ENCODE measurements around the gene GMPPA.

Gene GMPPA

DNA sequence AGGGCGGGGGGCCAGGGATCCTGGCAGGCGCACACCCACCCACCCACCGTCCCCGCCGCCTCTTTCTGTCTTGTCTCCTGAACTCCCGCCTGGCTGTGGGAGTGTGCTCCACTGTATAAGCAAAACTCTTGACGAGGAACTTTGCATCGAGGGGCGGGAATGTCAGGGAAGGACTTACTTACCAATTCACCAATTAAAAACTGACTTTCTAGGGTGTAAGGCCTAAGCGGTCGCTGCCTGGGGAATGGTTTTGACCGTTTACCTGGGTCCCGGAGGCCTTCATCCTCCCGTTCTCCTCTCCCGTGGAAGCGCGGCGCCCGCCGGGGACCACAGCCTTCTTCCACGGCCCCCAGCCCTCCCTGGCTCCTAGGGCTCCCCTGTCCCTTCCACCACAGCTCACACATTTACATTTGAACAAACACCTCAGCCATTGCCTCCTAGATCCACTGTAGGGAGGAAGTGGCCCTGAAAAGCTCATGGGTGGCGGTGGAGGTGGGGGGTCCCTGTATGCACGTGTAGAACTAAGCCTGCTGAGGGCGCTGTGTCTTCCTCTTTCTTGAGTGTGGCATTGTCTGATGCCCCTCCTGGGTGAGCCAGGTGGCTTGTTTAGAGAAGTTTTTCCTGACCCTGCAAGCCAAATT lies 24.5 kb downstream of the GMPPA start:
- ChIA-PET CTCF (interaction anchor here (0.6 to 1.2 kb wide), 2 partner anchors 13 to 132 kb away, joined by 3 read pairs; no protein-coding TSS in a partner anchor), POLR2A (ENCODE audit: low non-redundant PET) (no interaction called here)
- TF ChIP-seq, protein P1, sequence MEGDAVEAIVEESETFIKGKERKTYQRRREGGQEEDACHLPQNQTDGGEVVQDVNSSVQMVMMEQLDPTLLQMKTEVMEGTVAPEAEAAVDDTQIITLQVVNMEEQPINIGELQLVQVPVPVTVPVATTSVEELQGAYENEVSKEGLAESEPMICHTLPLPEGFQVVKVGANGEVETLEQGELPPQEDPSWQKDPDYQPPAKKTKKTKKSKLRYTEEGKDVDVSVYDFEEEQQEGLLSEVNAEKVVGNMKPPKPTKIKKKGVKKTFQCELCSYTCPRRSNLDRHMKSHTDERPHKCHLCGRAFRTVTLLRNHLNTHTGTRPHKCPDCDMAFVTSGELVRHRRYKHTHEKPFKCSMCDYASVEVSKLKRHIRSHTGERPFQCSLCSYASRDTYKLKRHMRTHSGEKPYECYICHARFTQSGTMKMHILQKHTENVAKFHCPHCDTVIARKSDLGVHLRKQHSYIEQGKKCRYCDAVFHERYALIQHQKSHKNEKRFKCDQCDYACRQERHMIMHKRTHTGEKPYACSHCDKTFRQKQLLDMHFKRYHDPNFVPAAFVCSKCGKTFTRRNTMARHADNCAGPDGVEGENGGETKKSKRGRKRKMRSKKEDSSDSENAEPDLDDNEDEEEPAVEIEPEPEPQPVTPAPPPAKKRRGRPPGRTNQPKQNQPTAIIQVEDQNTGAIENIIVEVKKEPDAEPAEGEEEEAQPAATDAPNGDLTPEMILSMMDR (conservative IDR thresholded peaks at IDR 0.05; ENCODE audit: low read depth) = no peak
- no peak for DNase-seq (ENCODE audit: low spot score)
- H3K27ac ChIP-seq = no peak overlapping the region; the same call in 1 of the 2 replicates

DNA sequence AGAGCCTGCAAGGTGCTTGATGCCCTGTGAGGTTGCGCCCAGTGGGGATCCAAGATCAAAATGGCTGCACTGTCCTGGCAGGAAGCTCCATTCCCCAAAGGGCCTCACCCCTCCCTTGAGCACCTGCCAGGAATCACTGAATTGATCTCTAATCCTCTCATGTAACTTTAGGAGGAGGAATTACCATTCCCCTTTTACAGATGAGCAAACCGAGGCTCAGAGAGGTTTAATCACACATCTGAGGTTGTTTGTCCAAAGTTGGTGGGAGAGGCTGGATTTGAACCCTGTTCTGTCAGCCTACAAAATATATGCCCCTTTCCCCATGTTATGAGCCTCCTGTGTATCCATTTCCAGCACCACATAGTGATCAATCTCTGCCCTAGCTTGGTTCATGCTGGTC lies 26.1 kb downstream of the GMPPA start:
- ChIA-PET CTCF (no interaction called here), POLR2A (ENCODE audit: low non-redundant PET) (no interaction called here)
- no peak overlapping the region for H3K27ac ChIP-seq
- TF ChIP-seq, protein P1 (conservative IDR thresholded peaks at IDR 0.05; ENCODE audit: low read depth) = no peak
- no peak for DNase-seq (ENCODE audit: low spot score)

DNA sequence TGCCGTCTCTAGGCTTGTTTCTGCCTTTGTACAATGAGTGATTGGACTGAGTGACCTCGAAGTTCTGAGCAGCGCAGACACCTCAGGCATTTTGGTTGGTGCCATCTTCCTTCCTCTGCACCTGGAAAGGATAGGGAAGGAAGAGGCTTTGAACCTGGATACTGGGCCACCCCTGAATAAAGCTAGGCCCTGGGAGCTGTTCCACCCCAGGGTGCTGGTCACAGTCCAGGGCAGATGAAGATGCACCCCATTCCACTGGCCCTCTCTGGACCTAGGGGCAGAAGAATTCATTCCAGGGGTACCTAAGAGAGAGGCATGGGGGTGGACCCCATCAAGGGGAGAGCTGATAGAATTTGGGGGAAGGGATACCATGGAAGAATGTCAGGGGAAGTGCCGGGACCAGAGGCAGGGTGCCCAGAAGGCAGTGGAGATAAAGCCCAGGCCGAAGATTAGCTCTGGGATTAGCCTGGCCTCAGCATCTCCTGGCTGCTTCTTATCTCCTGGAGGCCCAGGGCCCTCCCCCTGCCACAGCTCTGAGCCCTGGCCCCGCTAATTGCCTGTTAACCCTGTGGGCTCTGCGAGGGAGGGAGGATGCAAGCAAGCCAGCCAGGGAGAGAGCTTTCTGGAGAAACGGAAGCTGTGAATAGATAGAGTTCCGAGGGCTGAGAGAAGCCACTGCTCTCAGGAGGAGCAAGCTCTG lies 27.0 kb downstream of the GMPPA start:
- TF ChIP-seq, protein P1 (conservative IDR thresholded peaks at IDR 0.05; ENCODE audit: low read depth) = no peak
- no peak overlapping the region for H3K27ac ChIP-seq
- ChIA-PET POLR2A (ENCODE audit: low non-redundant PET) (no interaction called here), CTCF (interaction anchor here (0.6 to 0.9 kb wide), 2 partner anchors 12 to 116 kb away, joined by 3 read pairs; no protein-coding TSS in a partner anchor)
- no peak for DNase-seq (ENCODE audit: low spot score)

DNA sequence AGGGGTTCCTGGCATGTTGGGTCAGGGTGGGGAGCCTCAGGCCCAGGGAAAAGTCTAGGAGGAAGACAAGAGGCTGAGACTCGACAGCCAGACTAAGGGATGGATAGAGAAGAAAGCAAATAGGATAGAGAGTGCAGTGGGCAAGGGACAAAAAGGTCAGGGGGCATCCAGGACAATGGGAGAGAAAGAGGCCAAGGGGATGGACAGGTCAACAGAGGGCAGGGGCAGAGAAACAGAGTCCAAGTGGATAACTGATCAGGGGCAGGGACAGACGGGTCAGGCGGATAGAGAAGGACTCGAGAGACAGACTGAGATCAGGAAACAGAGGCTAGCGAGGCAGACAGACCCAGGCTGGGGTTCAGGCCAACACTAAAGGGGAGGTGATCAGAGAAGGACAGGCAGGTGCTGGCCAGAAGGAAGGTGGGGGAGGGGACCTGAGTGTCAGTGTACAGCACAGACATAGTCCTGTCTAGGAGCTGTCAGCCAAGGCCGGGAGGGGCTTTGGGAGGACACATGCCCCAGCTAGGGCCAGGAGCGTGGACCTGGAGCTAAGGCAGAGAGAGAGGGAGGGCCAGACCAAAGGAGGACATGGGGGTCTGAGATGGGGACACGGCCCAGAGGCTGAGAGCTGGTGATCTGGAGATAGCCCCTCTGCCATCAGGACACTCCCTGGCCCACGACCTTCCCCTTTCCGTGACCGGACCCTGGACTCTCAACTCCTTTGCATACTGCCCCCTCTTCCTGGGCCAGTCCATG lies 27.8 kb downstream of the GMPPA start:
- no peak overlapping the region for H3K27ac ChIP-seq
- POLR2A ChIA-PET (ENCODE audit: low non-redundant PET) = no interaction called here
- DNase-seq (ENCODE audit: low spot score) = no peak
- CTCF ChIA-PET = interaction anchor here (0.6 to 3.7 kb wide), 4 partner anchors 13 to 115 kb away, joined by 3 to 26 read pairs (median 4); no protein-coding TSS in a partner anchor
- TF ChIP-seq, protein P1 (conservative IDR thresholded peaks at IDR 0.05; ENCODE audit: low read depth) = no peak

DNA sequence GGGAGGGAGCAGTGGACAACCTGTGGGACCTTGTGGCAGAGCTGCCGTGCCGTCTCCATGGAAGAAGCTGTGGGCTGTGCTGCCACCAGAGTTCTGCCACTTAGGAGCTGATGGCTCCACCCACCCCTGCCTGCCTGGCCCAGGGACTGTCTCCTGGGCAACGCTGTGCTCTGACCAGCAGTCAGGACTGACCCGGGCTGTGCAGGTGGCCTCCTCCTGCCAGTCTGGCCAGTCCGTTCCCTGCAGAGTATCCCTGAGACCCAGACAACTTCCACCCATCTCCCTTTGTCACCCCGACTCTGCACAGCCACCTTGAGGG lies 28.3 kb downstream of the GMPPA start:
- TF ChIP-seq, protein P1 (conservative IDR thresholded peaks at IDR 0.05; ENCODE audit: low read depth) = no peak
- ChIA-PET POLR2A (ENCODE audit: low non-redundant PET) (no interaction called here), CTCF (interaction anchor here (1.2 to 6.4 kb wide), 3 partner anchors 14 to 124 kb away, joined by 5 to 96 read pairs (median 26); no protein-coding TSS in a partner anchor)
- no peak for DNase-seq (ENCODE audit: low spot score)
- no peak overlapping the region for H3K27ac ChIP-seq

DNA sequence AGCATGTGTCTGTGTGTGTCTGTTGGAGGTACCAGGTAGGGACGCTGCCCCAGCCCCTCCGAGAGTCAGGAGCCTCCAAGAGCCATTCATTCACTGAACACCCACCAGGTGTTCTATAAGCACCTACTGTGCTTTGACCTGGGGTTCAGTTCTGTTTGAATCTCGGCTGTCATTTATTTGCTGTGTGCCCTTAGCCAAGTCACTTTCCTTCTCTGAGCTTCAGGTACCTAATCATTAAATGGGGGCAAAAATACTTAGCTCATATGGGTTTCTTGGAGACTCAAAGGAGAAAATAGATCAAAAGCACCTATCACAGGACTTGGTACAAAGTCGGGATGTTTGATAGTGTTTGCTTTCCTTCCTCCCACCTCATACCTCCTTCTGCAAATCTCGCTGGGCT lies 28.8 kb downstream of the GMPPA start:
- ChIA-PET POLR2A (ENCODE audit: low non-redundant PET) (no interaction called here), CTCF (interaction anchor here (1.2 to 6.4 kb wide), 3 partner anchors 14 to 125 kb away, joined by 5 to 96 read pairs (median 26); no protein-coding TSS in a partner anchor)
- TF ChIP-seq, protein P1 (conservative IDR thresholded peaks at IDR 0.05; ENCODE audit: low read depth) = no peak
- no peak for DNase-seq (ENCODE audit: low spot score)
- H3K27ac ChIP-seq = no peak overlapping the region

Data from RWPE1 (cell line).